ENCODE measurements around the gene SLC22A23. TPM values are rescaled to one million over a fixed set of nuclear protein-coding genes. Genes with fewer than 3 reads are reported as not detected.

Gene SLC22A23
- total RNA-seq, 1 donor from 2014 or later, result 3.6 TPM

GRCh38 chr6:3351105-3351676 is 105.7 kb downstream of the SLC22A23 start:
- H3K4me3 ChIP-seq (ENCODE audit: low read depth, low read length), result no peak overlapping the region
- no peak for DNase-seq (ENCODE audit: low read depth)
- no peaks in the 10 kb centered on the region for H3K36me3 ChIP-seq (ENCODE audit: control insufficient read depth, insufficient read depth, low read length)
- TF ChIP-seq CTCF (IDR thresholded peaks at IDR 0.05; ENCODE audit: insufficient read depth, low read length, poor library complexity, severe bottlenecking), result no peak
- H3K27me3 ChIP-seq (ENCODE audit: control insufficient read depth, insufficient read depth, low read length), result no peaks in the 10 kb centered on the region

- Histone ChIP-seq H3K36me3 (ENCODE audit: control insufficient read depth, insufficient read depth, low read length) (no peaks in the 10 kb centered on the region), H3K4me3 (ENCODE audit: low read depth, low read length) (no peak overlapping the region)
- DNase-seq (ENCODE audit: low read depth), result no peak
These were observed 106.5 kb downstream of the SLC22A23 start for GRCh38 chr6:3350252-3350796.

DNA sequence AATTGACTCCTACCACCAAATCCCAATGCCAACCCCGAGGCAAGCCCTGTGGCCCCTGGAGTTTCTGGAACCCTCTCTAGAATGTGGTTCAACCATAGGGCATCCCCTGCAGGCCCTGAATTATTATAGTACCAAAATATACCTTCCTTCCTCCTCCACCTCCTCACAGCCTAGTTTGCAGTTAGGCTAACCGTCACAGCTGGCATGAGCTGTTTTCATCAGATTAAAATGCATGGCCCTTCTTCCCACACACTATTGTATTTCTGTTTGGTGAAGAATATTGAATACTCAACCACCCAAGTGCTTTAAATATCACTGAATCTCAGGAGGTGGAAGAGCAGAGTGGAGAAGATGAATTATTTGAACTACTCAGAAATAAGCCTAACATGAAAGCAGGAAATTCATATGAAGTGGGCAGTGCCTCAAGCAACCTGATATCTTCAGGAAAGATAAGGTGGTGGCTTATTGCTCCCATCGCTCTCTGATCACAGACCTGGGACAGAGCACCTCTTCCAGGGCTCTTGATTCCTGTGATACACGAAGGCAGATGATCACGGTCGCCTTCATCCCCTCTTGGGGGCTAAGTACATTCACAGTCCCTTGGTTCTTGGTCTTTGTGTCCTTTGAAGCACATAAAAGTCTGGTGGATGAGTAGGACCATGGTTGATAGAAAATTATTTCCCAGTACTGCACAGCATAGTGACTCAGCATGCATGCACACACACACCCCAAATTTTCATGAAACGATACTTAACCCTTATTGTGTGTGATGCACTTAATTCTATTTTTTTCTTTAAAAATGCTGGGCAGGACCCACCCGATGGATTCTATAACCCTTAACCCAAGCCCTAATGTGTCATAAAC is 107.2 kb downstream of the SLC22A23 start:
- H3K27me3 ChIP-seq (ENCODE audit: control insufficient read depth, insufficient read depth, low read length), result peaks cover 2% of the 10 kb centered on the region
- no peak overlapping the region for H3K4me3 ChIP-seq (ENCODE audit: low read depth, low read length)
- no peaks in the 10 kb centered on the region for H3K36me3 ChIP-seq (ENCODE audit: control insufficient read depth, insufficient read depth, low read length)
- no peak for DNase-seq (ENCODE audit: low read depth)
- TF ChIP-seq CTCF (IDR thresholded peaks at IDR 0.05; ENCODE audit: insufficient read depth, low read length, poor library complexity, severe bottlenecking), result no peak

More at GRCh38 chr6:3350252-3350796, 106.5 kb downstream of the SLC22A23 start:
- peaks cover 2% of the 10 kb centered on the region for H3K27me3 ChIP-seq (ENCODE audit: control insufficient read depth, insufficient read depth, low read length)
- no peak for TF ChIP-seq CTCF (IDR thresholded peaks at IDR 0.05; ENCODE audit: insufficient read depth, low read length, poor library complexity, severe bottlenecking)

GRCh38 chr6:3348821-3349220 is 108.0 kb downstream of the SLC22A23 start:
- no peak for TF ChIP-seq CTCF (IDR thresholded peaks at IDR 0.05; ENCODE audit: insufficient read depth, low read length, poor library complexity, severe bottlenecking)
- Histone ChIP-seq H3K4me3 (ENCODE audit: low read depth, low read length) (no peak overlapping the region), H3K27me3 (ENCODE audit: control insufficient read depth, insufficient read depth, low read length) (peaks cover 2% of the 10 kb centered on the region), H3K36me3 (ENCODE audit: control insufficient read depth, insufficient read depth, low read length) (no peaks in the 10 kb centered on the region)
- no peak for DNase-seq (ENCODE audit: low read depth)

DNA sequence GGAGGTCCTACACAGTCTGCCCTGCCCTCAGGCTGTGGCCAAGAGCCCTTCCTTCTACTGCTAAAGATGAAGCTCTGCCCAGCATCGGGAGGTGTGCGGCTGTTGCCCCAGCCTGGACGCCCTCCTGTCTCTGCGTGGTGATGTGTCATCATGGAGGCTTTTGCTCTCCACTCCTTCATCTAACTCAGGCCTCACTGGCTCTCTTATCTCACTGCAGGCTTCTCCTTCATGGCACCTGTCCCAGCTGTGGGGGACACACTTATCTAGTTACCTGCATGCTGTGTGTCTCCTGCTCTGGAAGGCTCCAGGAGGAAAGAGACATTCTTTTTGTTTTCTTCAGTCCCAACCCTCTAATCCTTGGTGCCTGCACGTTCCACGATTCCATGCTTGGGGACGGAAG is 109.0 kb downstream of the SLC22A23 start:
- TF ChIP-seq CTCF (IDR thresholded peaks at IDR 0.05; ENCODE audit: insufficient read depth, low read length, poor library complexity, severe bottlenecking), result no peak
- DNase-seq (ENCODE audit: low read depth), result no peak
- H3K36me3 ChIP-seq (ENCODE audit: control insufficient read depth, insufficient read depth, low read length), result no peaks in the 10 kb centered on the region
- peaks cover 2% of the 10 kb centered on the region for H3K27me3 ChIP-seq (ENCODE audit: control insufficient read depth, insufficient read depth, low read length)
- H3K4me3 ChIP-seq (ENCODE audit: low read depth, low read length), result no peak overlapping the region
